Activated CD4-positive, alpha-beta T cell treated with anti-CD3 and anti-CD28 coated beads for 48 hours (primary cell): Measurements from ENCODE around the gene RFX8.
"Not testable (repeated sequence)": the region's sequence is repeated elsewhere in the genome, so short reads cannot be mapped to it uniquely, and the experiment has no call there.

ENCODE experiments used
- DNase-seq: peaks from one replicate; pipeline ENCODE4 v3.0.0-alpha.2; 2020

Gene RFX8

DNA sequence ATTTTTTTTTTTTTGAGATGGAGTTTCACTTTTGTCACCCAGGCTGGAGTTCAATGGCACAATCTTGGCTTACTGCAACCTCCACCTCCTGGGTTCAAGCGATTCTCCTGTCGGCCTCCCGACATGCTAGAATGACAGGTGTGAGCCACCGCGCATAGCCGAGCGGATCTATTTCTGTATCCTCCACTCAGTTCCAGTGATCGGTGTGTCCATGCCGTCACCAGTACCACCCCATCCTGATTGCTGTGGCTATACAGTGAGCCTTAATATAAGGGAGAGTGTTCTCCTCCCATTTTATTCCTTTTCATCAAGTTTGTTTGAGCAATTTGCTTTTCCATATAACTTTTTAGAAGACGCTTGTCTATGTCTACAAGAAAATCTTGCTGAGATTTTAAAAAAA lies 35.2 kb downstream of the RFX8 start:
- DNase-seq, result no peak

DNA sequence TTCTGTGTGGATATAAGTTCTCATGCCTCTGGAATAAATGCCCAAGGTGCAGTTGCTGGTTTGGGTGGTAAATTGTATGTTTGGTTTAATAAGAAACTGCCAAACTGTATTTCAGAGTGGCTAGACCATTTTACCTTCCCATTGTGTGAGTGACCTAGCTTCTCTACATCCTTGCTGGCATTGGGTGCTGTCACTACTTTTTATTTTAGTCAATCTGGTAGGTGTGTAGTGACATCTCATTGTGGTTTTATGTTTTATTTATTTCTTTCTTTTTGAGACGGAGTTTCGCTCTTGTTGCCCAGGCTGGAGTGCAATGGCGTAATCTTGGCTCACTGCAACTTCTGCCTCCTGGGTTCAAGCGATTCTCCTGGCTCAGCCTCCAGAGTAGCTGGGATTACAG lies 36.4 kb downstream of the RFX8 start:
- DNase-seq, result not testable (repeated sequence)

DNA sequence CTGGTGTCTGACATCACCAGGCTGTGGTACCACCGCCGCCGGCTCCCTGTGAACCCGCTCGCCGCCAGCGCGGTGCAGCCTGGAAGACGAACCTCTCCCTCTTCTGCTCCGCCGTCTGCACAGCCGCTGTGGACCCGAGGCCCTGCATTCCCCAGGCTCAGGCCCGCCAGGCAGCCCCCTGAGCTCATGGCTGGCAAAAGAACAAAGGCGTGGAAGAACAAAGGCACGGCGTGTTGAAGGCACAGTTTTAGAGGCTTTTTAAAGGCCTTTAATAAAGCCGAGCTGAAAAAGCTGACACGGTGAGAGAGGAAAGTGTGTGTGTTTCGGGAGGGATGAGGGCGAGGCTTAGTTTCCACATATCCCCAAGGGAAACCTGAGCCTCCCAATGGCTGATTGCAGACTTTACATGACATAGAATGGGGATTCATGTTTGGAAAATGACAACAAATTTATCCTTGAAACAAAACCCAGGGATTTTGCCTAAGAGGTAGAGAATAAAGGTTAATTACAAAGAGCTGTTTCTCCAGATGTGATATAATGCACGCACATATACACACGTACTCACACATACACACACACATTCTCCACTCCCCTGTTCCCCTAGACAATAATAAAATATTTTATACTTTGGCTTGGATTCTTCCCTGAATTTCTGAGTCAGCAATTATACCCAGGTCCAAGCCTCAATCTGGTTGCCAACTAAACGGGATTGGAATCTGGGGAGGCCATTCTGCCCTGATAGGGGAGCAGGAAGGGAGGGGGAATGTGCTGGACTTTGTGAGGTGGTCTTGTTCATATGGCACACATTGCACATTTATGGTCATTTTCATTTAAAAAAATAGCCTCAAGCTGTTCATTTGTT lies 39.7 kb downstream of the RFX8 start:
- DNase-seq, result no peak

DNA sequence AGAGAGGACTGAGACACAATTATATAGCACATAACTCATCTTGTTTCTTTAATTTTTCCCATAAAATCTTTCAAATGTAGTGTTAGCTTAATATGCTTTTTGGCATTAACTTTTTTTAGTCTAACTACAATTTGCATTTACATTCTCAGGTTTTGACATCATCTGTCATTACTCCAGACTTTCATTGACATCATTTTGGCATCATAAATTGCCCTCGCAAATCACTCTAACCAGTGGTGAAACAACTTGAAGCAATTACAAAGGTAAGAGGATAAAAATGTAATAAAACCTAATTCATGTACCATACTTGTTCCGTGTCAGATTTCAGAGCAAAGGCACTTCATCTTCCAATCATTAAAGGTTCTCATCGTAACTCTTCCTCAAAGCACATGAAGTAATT lies 41.4 kb downstream of the RFX8 start:
- DNase-seq, result no peak

DNA sequence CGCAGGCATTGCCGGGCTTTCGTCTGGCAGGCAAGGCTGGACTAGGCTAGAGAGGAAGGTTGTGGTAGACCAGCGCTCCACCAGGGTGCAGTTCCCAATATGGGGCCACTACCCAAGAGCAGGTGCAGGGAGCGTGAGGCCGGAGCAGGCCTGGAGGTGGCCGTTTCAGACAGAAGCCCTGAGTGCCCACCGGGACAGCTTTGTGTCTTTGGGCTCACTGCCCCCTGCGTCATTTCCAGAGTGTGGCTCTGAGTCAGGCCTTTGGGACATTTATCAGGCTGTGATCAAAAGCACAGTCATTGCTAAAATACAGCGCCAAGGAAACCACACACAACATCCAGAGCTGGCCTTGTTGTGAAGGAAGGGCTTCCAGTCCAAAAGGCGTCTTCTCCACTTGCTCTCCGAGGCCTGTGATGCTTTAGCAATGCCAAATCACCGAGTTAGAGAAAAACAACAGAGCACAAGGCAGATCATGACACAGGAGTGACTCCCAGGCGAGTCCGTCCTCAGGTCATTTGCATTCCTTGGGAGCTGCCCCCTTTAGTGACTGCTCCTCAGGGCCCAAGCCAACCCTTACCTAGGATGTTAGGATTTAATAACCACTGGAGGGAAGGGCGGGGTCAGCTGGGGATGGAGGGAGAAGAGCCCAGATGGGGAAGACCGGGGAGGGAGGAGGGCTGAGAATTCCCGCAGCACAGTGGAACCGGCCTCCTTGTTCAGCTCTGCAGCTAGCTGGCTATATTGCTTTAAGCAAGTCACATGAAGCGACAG lies 42.3 kb downstream of the RFX8 start:
- peak; percentile 10 for DNase-seq

DNA sequence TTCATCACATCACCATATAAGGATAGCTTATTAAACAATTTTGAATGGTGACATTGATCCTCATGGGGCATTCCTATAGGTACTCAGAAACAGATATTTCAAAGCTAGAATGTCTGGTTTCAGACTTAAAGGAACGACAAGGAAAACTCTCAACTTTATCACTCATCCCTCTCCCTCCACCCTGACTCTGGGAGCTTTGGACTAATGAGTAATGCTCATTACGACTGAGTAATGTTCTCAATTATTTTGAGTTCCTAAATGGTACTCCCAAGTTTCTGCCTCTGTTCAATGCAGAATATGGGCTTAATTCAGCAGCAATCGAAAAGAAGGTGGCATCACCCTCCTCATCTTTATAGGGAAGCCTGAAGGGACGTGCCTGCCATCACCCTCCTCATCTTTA lies 43.4 kb downstream of the RFX8 start:
- no peak for DNase-seq

DNA sequence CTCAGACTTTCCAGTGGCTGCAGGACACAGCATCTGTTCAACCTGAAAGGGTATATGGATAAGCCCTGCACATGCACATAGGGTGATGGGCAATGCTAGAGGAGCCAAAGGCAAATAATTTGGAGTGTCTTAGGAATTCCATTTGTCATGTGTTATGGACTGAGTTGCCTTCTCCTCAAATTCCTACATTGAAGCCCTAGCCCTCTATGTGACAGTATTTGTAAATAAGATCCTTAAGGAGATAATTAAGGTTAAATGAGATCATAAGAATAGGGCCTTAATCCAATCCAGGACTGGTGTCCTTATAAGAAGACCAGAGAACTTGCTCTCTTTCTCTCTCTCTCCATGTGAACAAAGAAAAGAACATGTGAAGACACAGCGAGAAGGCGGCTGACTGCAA lies 44.8 kb downstream of the RFX8 start:
- no peak for DNase-seq

DNA sequence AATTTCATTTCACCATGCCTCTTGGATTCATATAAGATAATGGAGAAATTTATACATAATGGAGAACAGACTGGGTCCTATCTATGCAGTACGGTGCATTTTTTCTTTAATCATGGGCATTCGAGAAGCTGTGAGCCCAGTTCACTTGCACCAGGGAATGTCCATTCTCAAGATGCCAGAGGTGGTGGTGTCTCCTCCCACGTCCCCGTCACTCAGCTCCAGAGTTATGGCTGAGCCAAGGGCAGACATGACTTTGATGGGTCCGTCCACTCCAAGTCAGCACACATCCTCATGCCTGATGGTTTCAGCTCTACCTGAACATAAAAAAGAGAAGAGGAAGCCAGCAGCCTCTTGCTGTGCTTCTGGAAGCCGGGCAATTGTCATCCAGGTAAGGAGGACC lies 45.5 kb downstream of the RFX8 start:
- DNase-seq, result no peak

DNA sequence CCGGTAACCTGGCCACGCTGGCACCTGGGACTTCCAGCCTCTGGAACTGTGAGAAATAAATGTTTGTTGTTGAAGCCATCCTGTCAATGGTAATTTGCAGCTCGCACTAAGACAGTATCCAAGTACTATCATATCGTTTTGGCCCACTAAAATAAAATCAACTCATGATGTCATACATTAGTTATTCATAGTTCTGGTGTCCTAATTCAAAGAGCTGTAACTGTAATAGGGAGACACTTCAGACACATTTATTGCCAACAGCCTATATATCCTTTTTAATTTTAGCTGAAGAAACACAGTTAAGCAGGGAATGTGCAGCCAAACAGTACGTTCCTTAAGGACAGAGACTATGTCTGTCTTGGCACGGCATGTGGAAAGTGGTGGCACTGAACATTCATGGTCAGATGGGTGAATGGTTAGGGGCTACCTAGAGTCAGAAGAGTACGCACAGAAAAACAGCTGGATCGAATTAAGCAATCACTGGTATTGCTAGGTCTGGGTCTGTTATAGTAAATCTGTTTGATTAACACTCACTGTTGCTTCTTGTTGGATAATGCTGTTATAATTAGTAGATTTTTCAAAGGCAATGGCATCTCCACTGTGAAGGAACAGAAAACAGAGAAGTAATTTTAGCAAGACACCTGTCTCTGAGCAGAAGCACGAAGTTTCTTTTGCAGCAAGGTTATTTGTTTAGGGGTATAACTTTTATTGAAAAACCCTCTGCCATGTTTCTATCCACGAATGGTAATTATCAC lies 46.3 kb downstream of the RFX8 start:
- no peak for DNase-seq

DNA sequence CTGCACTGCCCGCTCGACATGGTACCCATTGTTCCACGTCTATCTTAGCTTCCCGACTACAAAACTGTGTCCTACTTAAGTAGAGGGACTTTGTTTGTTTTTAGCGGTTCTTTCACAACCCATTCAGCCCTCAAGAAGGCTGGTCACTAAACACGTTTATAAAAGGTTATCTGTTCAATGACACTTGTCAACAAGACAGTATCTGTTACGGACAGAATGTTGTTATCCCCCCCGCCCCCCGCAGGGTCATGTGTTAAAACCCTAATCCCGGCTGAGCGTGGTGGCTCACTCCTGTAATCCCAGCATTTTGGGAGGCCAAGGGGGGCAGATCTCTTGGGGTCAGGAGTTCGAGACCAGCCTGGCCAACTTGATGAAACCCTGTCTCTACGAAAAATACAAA lies 47.2 kb downstream of the RFX8 start:
- DNase-seq, result no peak

DNA sequence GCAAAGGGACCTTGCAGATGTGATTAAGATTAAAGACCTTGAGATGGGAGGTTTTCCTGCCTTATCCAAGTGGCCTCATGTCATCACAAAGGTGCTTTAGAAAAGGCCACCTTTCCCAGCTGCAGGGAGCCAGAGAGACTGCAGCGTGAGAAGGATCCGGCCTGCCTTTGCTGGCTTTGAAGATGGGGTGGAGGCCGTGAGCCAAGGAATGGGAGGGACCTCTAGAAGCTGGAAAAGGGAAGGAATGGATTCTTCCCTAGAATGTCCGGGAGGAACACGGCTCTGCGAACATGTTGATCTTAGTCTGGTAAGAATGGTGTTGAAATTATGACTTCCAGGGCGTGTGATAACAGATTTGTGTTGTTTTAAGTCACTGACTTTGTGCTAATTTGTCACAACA lies 47.7 kb downstream of the RFX8 start:
- no peak for DNase-seq

DNA sequence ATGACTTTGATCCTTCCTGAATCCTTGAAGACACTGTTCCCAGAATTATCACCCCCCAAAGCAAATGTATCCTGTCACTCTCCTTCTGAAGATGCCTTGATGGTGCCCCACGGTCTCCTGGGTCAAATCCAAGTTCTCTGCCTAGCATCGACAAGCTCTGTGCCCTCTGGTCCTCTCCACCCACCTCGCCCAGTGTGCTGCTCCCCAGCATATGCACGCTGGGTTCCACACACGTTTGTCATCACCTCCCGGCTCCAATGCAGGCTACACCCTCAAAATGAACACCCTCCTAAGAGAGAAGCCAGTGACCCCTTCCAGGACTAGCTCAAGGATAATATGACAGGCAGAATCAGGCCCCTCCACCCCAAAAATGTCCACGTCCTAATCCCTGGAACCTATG lies 48.1 kb downstream of the RFX8 start:
- no peak for DNase-seq

DNA sequence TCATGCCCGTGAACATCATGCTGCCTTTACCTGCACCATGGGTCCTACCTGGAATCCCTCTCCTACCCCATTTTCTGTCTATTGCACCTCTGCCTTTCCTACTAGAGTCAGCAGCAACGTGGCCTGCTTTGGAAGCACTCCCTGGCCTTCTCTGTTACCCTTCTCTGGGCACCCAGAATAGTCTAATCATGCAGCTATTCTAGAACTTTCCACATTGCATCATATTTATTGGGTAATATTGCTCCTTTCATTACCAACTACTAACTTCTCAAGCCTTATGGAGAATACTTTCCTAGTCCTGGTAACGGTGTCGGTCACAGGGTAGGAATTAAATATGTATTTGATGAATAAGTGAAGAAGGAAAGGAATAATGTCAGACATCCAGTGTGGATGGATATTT lies 54.3 kb downstream of the RFX8 start:
- DNase-seq, result no peak

DNA sequence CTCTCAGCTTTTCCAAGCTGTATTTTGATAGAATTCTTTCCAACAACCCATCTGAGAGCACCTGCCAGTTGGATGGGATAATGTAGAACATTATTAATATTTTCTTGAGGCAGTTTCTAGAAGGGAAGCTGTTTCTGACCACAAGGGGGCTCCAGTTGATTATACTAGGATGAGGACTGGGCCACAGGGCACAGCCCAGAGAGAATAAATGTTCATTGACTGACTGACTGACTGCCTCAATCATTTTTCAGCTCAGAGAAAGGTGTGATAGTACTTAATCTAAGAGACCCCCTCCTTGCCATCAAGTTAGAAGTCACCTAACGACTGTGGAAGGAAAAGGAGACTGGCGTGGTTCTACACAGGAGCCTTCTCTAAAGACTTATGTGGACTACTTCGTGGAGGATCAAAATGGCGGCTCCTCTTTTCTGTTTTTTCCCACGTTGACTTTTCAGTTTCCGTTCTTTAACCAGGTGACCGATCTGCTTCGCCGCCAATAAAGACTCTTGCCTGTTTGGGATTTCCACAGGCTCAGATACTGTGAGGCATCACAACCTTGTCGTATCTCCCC lies 55.7 kb downstream of the RFX8 start:
- DNase-seq, result peak; percentile 70

DNA sequence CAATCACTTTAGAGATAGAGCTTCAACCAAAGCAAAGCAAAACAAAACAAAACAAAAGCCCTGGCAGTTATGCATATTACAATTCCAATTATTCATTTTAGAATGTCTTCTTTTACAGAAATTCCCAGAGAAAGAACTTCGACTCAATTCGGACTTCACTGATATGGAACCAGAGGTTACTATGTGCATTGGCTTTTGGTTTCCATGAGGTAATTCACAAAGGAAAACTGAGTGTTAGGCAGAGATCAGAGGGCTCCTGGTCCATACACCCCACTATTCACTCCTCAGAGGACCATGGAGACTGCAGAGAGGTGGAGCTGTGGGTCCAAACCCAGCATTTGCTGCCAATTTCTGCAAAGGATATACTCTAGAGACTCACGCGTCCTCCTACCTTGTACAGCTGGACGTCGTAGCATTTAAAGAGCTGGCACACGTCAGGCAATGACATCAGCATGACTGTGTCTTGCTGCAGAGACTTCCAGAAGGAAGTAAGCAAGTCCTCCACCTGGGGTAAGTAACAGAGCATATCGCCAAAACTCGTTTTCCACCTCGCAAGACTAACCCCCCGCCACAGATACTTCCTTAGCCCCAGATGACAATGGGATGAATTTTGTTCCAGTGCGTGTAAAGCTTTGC lies 56.3 kb downstream of the RFX8 start:
- DNase-seq, result no peak

DNA sequence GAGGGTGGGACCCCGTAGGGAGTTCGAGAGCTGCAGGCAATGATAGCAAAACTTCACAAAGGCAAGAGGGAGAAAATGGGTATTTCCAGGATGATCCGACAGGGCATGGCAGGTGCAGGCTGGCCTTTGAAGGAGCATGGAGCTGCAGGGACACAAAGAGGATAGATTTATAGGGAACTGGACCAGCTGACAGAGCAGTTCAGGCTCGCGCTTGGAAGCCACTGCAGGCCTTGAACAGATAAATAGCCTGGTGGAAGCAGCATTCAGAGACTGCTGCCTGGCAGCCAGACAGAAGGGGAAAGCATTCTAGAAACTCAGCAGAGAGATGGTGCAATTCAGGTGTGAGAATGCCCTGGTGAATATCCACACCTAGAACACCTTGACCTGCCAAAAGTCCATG lies 58.3 kb downstream of the RFX8 start:
- no peak for DNase-seq

DNA sequence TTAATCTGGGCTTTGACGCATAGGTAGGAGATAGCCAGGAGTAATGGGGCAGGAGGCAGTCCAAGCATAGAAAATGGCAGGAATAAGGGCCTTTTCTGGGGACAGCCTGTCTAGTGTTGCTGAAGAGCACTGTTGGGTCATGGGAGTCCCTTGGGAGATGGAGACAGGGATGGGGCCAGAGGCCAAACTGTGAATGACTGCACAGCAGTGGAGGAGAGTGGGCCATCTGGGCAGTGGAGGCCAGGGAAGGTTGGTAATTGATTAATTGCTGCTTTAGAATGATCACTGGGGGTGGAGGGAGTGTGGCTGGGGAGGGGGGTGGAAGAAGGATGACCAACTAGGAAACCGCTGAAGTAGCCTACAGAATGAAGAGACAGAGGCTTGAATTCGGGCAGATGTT lies 59.0 kb downstream of the RFX8 start:
- no peak for DNase-seq

DNA sequence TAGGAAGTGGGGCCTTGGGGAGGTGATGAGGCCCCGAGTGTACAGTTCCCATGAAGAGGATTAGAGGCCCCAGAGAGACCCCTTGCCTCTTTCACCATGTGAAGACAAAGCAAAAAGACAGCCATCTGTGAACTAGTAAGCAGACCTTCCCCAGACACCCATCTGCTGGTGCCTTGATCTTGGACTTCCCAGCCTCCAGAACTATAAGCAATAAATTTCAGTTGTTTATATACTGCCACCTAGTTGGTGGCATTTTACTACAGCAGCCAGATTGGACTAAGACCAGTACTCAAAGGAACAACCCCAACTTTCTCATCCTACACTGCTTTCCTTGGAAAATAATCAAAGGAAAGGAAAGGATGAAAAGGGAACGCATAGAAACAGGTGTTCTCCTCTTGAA lies 59.7 kb downstream of the RFX8 start:
- no peak for DNase-seq

DNA sequence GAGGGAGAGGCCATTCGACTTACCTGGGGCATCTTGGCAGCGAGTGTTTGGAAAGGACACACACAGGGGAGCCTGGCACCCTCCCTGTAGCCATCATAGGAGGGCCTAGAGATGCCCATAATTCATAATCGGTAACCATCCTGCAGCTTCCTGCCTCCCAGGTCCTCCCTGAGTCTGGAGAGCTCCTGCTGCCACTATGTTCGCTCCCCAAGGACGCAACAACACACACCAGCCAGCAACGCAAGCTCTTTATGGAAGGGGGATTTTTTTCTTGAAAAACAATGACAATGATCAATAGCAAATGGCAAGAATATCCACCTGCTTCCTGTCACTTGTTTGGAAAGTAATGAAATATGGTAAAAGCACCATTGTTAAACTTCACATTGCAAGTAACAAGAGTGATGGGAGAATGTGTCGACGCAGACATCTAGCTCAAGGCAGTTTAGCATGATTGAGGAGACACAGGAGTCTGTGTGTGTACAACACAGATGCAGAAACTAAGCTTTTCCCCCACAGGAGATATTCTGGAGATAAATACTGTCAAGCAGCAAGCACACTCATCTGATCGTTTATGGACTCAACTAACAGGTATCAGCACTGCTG lies 62.7 kb downstream of the RFX8 start:
- no peak for DNase-seq

DNA sequence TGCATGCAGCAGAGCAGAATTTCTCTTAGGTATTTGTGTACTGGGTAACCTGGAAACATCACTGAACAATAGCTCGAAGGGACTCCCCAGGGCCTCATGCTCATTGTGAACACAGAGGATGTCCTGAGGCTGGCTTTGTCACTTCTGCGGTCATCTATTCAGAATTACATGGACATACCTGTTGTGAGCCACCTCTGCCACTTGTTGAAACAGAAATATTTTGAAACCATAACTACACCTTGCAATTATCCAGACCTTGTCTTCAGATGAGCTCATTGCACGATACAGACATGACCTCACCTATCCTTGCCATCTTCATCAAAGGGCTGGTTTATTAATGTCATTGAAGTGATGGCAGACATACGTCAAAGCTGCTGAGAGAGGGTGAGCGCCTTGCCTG lies 64.2 kb downstream of the RFX8 start:
- no peak for DNase-seq

DNA sequence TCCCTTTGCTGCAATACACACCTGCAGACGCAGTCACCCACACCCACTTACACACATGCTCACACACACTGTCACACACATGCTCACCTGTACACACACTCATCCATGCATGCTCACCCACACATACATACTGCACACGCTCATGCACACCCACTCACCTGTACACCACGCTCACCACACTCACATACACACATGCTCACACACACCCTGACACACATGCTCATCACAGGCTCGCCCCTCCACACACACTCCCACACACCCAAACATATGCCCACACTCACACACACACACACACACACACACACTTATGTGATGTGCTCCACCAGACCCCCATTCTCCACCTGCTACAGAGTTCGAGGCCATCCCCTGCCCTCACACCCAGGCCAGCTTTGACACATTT lies 64.8 kb downstream of the RFX8 start:
- DNase-seq, result no peak

DNA sequence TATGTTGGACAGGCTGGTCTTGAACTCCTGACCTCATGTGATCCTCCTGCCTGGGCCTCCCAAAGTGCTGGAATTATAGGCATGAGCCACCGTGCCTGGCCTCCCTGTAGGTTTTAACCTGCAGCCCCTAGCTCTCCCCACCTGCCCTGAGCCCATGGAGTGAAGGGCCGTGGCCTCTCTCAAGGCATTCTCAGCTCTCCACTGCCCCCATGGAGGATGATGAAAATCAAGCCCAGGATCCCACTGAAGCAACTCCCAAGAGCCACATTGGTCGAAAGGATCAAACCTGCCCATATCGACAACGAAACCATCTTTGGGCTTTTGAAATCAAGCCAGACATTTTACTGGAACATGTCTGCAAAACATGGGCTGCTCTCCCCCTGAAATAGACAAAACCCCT lies 65.2 kb downstream of the RFX8 start:
- DNase-seq, result no peak

DNA sequence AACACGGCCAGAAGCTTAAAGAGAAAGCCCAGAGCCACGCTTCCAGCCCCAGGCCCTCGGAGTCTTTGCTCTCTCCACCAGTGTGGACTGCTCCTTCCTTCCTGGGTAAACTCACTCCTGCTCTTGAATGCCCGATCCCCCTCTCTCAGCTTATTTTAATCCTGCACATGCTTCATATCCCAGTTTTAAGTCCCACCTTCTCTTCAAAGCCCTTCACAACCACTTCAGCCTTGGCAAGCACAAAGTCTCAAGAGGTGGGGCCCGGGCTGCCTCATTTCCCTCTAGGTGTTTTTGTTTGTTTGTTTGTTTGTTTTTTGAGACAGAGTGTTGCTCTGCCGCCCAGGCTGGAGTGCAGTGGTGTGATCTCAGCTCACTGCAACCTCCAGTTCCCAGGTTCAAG lies 66.0 kb downstream of the RFX8 start:
- no peak for DNase-seq
